H7 (cell line): Measurements from ENCODE around the gene CDX1. TPM values are rescaled to one million over a fixed set of nuclear protein-coding genes. Genes with fewer than 3 reads are reported as not detected.

Experiments used
- DNase-seq: peaks from one replicate; pipeline ENCODE4 v3.0.0; 2012
- H3K27me3 ChIP-seq: 2 replicates; pipeline ENCODE4 v1.6.0; 2011; ENCODE audit warnings: mild to moderate bottlenecking, low read length; ENCODE audit not compliant: control insufficient read depth, insufficient read depth
- H3K36me3 ChIP-seq: replicated peaks from 2 replicates; pipeline ENCODE4 v1.5.1; 2011; ENCODE audit warnings: low read length; ENCODE audit not compliant: control insufficient read depth, insufficient read depth
- H3K4me3 ChIP-seq: 2 replicates; pipeline ENCODE4 v1.5.1; 2011; ENCODE audit warnings: low read depth, mild to moderate bottlenecking, control low read depth, low read length, moderate library complexity; ENCODE audit not compliant: insufficient read depth
- total RNA-seq: library from RNA; depleted of rRNA; stranded (reverse); fragments of >200 nt; shearing (Covaris generic); gene quantifications from 2 replicates; pipeline ENCODE4 v1.2.3, GENCODE V29; 2014

Gene CDX1
- total RNA-seq, 1 experiment from 2014 or later: 0.62 TPM

- no peak for DNase-seq
- H3K4me3 ChIP-seq: no peak overlapping the region
- H3K27me3 ChIP-seq: peaks cover 10% of the 10 kb centered on the region
- H3K36me3 ChIP-seq: no peaks in the 10 kb centered on the region
Measured at GRCh38 chr5:150159741-150160179, 6.8 kb upstream of the CDX1 start.

GRCh38 chr5:150160448-150161081 lies 6.0 kb upstream of the CDX1 start:
- Histone ChIP-seq H3K27me3 (peaks cover 18% of the 10 kb centered on the region), H3K36me3 (no peaks in the 10 kb centered on the region), H3K4me3 (no peak overlapping the region)
- DNase-seq: no peak

- DNase-seq: peak; percentile 95
- no peaks in the 10 kb centered on the region for H3K36me3 ChIP-seq
- H3K4me3 ChIP-seq: no peak overlapping the region
- peaks cover 27% of the 10 kb centered on the region for H3K27me3 ChIP-seq
Measured at GRCh38 chr5:150161242-150162141, 5.1 kb upstream of the CDX1 start.

- no peaks in the 10 kb centered on the region for H3K36me3 ChIP-seq
Measured at GRCh38 chr5:150162142-150162513, 4.5 kb upstream of the CDX1 start.

GRCh38 chr5:150163035-150163434 lies 3.5 kb upstream of the CDX1 start:
- no peak for DNase-seq
- Histone ChIP-seq H3K36me3 (no peaks in the 10 kb centered on the region), H3K27me3 (peaks cover 42% of the 10 kb centered on the region), H3K4me3 (no peak overlapping the region)

More at GRCh38 chr5:150162142-150162513, 4.5 kb upstream of the CDX1 start:
- DNase-seq: no peak
- Histone ChIP-seq H3K27me3 (peaks cover 33% of the 10 kb centered on the region), H3K4me3 (no peak overlapping the region)

DNA sequence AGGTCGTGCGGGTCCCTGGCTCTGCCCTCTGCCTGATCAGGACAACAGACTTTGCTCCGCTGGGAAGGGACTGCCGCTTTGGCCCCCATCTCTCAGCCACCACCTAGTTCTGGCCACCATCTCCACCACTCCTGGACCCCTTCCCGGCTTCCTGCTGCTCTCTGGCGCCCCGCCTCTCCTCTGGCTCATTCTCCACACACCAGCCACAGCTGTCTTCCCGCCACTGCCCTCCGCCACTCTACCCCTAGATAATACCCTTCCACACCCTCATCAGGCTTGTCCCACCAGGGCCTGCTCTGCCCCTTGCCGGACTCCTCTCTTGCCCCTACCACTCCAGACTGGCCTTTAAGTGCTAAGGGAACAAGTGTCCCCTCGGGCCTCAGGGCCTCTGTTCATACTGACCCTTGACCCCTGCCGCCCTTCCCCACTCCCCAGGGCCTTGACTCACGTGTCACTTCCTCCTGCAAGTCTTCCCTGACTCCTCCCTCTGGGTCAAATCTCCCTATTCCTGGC lies 3.0 kb upstream of the CDX1 start:
- Histone ChIP-seq H3K4me3 (no peak overlapping the region), H3K27me3 (peaks cover 48% of the 10 kb centered on the region), H3K36me3 (no peaks in the 10 kb centered on the region)
- DNase-seq: peak; percentile 75

- DNase-seq: no peak
- Histone ChIP-seq H3K4me3 (no peak overlapping the region), H3K36me3 (no peaks in the 10 kb centered on the region), H3K27me3 (peaks cover 56% of the 10 kb centered on the region)
Measured at GRCh38 chr5:150164211-150164980, 2.2 kb upstream of the CDX1 start.

DNA sequence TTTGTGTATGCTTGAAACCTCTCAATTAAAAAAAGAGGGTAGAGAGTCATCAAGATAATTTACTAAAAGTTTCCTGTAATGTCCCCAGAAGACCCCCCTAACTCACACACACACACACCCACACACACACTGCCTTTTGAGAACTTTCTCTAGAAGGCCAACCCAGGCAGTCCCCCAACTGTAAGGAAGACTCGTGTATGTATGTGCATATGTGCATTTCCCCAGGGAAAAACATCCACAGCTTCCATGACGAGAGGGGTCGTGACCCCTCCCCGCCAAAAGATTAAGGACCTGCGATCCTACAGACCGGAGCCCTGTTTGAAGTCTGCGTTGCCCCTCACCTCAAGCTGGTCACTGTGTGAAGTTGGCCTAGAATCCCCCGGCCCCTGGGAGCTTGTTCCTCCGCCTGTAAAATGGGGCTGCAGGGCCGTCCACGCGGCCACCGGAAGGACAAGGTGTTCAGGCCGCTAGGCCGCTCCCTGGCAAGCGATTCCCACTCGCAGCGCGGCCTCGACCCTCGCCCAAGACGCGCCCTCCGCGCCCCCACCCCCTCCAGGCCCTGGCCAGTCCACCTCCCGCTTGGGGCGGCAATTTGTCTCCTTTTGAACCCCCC lies 435 bp upstream of the CDX1 start:
- Histone ChIP-seq H3K36me3 (no peaks in the 10 kb centered on the region), H3K4me3 (no peak overlapping the region), H3K27me3 (peaks cover 73% of the 10 kb centered on the region)
- no peak for DNase-seq

- Histone ChIP-seq H3K4me3 (no peak overlapping the region), H3K27me3 (peaks cover 76% of the 10 kb centered on the region), H3K36me3 (no peaks in the 10 kb centered on the region)
- no peak for DNase-seq
Measured at GRCh38 chr5:150167512-150167850, 903 bp downstream of the CDX1 start.

GRCh38 chr5:150167908-150168307 lies 1.3 kb downstream of the CDX1 start:
- DNase-seq: peak; percentile 74
- Histone ChIP-seq H3K27me3 (peaks cover 79% of the 10 kb centered on the region), H3K4me3 (no peak overlapping the region), H3K36me3 (no peaks in the 10 kb centered on the region)

DNA sequence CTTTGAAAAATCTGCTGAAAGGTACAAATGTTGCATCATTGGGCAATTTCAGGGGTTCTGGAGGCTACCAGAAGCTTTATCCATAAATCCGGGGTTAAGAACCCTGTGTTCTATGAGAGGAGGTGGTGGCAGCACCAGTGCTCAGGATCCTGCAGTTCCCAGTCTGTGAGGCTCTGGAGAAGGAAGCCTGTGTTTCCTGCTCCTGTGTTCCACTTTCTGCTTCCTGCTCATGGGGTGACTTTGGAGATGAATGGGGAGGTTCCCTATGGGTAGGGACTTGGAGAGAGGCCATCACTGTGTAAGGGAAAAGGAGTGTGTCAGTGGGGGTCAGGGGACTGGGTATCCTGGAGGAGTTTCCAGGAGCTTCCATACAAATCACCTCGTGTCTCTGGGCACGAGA lies 2.3 kb downstream of the CDX1 start:
- Histone ChIP-seq H3K36me3 (no peaks in the 10 kb centered on the region), H3K27me3 (peaks cover 78% of the 10 kb centered on the region), H3K4me3 (no peak overlapping the region)
- no peak for DNase-seq

DNA sequence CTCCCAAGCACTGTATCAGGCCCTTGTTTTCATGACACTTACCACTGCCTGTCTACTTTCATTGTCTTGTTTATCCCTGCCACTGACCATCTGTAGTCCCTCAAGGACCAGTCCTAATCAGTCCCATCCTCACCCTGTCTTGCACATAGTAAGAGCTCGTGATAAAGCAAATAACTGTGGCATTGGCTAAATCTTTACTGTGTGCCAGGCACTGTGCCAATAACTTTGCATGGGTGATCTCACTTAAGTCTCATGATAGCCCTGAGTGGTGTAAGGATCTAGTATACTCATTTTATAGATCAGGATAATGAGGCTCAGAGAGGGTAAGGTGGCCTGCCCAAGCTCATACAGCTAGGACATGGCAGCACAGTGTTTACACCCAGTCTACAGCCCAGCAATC lies 5.6 kb downstream of the CDX1 start:
- Histone ChIP-seq H3K36me3 (no peaks in the 10 kb centered on the region), H3K4me3 (no peak overlapping the region), H3K27me3 (peaks cover 48% of the 10 kb centered on the region)
- no peak for DNase-seq

DNA sequence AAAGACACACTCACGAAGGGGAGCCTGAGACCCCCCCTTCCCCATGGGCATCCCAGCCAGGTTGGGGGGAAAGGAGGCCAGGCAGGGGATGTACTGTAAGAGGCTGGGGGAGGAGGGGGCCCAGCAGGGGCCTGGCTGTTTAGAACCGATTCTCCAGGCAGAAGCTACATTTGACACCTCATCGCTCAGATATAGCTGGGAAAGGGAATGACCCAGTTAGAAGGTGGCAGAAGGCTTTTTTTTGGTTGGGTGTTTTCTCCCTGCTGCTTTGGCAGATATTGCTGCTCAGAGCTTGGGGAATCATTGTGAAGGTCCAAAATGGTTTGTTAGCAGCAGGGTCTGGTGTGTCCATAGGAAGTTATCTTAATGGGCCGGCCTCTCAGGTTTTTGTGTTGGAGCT lies 6.0 kb downstream of the CDX1 start:
- H3K27me3 ChIP-seq: peaks cover 44% of the 10 kb centered on the region
- no peak overlapping the region for H3K4me3 ChIP-seq
- no peaks in the 10 kb centered on the region for H3K36me3 ChIP-seq
- no peak for DNase-seq

GRCh38 chr5:150173161-150173560 lies 6.6 kb downstream of the CDX1 start:
- no peak for DNase-seq
- no peaks in the 10 kb centered on the region for H3K36me3 ChIP-seq
- peaks cover 38% of the 10 kb centered on the region for H3K27me3 ChIP-seq
- no peak overlapping the region for H3K4me3 ChIP-seq
